Activated T-cell treated with anti-CD3 and anti-CD28 coated beads for 24 hours (primary cell): ENCODE measurements around the gene LTBP2.

Experiments used
- DNase-seq: peaks from one replicate; pipeline ENCODE4 v3.0.0-alpha.2; 2020; ENCODE audit warnings: low read depth

Gene LTBP2

GRCh38 chr14:74526854-74527585, 85.0 kb downstream of the LTBP2 start:
- DNase-seq: no peak

- no peak for DNase-seq
Observed at GRCh38 chr14:74525361-74525851, 86.6 kb downstream of the LTBP2 start.

- no peak for DNase-seq
Observed at GRCh38 chr14:74524812-74525135, 87.3 kb downstream of the LTBP2 start.

- no peak for DNase-seq
Observed at GRCh38 chr14:74524076-74524811, 87.8 kb downstream of the LTBP2 start.

- DNase-seq: no peak
Observed at GRCh38 chr14:74522740-74523139, 89.3 kb downstream of the LTBP2 start.

- no peak for DNase-seq
Observed at GRCh38 chr14:74521756-74522155, 90.3 kb downstream of the LTBP2 start.

- DNase-seq: no peak
Observed at GRCh38 chr14:74519316-74520074, 92.5 kb downstream of the LTBP2 start.

GRCh38 chr14:74518221-74518620, 93.8 kb downstream of the LTBP2 start:
- no peak for DNase-seq

- DNase-seq: no peak
Observed at GRCh38 chr14:74517731-74518130, 94.3 kb downstream of the LTBP2 start.

GRCh38 chr14:74516451-74517160, 95.4 kb downstream of the LTBP2 start:
- no peak for DNase-seq

GRCh38 chr14:74515891-74516412, 96.1 kb downstream of the LTBP2 start:
- DNase-seq: no peak

- no peak for DNase-seq
Observed at GRCh38 chr14:74514471-74514941, 97.5 kb downstream of the LTBP2 start.

GRCh38 chr14:74511966-74512830, 99.8 kb downstream of the LTBP2 start:
- DNase-seq: no peak

GRCh38 chr14:74510959-74511409, 101.1 kb downstream of the LTBP2 start:
- no peak for DNase-seq

GRCh38 chr14:74510223-74510931, 101.7 kb downstream of the LTBP2 start:
- no peak for DNase-seq

GRCh38 chr14:74509587-74510222, 102.3 kb downstream of the LTBP2 start:
- DNase-seq: no peak

- DNase-seq: no peak
Observed at GRCh38 chr14:74508844-74509428, 103.1 kb downstream of the LTBP2 start.

GRCh38 chr14:74508292-74508731, 103.7 kb downstream of the LTBP2 start:
- DNase-seq: no peak

- DNase-seq: no peak
Observed at GRCh38 chr14:74507840-74508239, 104.2 kb downstream of the LTBP2 start.
